PFSK-1 (cell line): ENCODE measurements around the gene NLN.

ENCODE experiments used
- POLR2AphosphoS5 ChIP-seq: IDR thresholded peaks from 2 replicates; pipeline ENCODE4 v1.6.1; 2012; ENCODE audit warnings: low read depth, mild to moderate bottlenecking, control low read depth, low read length, moderate library complexity
- REST ChIP-seq, 2 experiments: IDR thresholded peaks; 2 replicates each; pipeline versions ENCODE4 v1.6.1 to v1.8.0; 2011 to 2012; ENCODE audit warnings: low read depth in 2 of 2, low read length in 2 of 2, control low read depth in 1 of 2, inconsistent platforms in 1 of 2, mild to moderate bottlenecking in 1 of 2, moderate library complexity in 1 of 2; ENCODE audit not compliant: insufficient read depth in 1 of 2

GRCh38 chr5:65823204-65823603, 101.2 kb downstream of the NLN start:
- TF ChIP-seq REST (IDR thresholded peaks at IDR 0.05; ENCODE audit: insufficient read depth in 1 of 2, low read depth in 2 of 2, low read length in 2 of 2) (no peak), POLR2AphosphoS5 (no peak)
